T-helper 17 cell (primary cell): ENCODE data around the gene EME2. TPM values are rescaled to one million over a fixed set of nuclear protein-coding genes. Genes with fewer than 3 reads are reported as not detected.
A peak's percentile ranks its signal among the peaks of the same experiment; 100 is the strongest.

Source experiments
- ATAC-seq: fragments of 150-1000 bp; cut with Tn5 transposase; 2 replicates; pipeline ENCODE4 v1.10.0; 2021; ENCODE audit warnings: mild to moderate bottlenecking, moderate library complexity
- DNase-seq, 3 donors: peaks; one replicate each; pipeline versions ENCODE4 v3.0.0 to v3.0.0-alpha.2; 2020 to 2021
- H3K9me3 ChIP-seq: one replicate; pipeline ENCODE4 v1.7.0; 2013; ENCODE audit warnings: low read length, mild to moderate bottlenecking; ENCODE audit not compliant: control insufficient read depth, poor library complexity, severe bottlenecking
- H3K27ac Mint-ChIP-seq: one replicate; pipeline ENCODE4 v1.8.0; 2022; ENCODE audit warnings: mild to moderate bottlenecking, moderate library complexity, mixed read lengths
- H3K27me3 Mint-ChIP-seq: one replicate; pipeline ENCODE4 v1.8.0; 2022; ENCODE audit warnings: mixed read lengths
- H3K36me3 Mint-ChIP-seq: one replicate; pipeline ENCODE4 v1.8.0; 2022; ENCODE audit warnings: low read depth, mixed read lengths
- H3K4me1 Mint-ChIP-seq: one replicate; pipeline ENCODE4 v1.8.0; 2022; ENCODE audit warnings: mild to moderate bottlenecking, mixed read lengths
- H3K4me3 Mint-ChIP-seq: one replicate; pipeline ENCODE4 v1.8.0; 2022; ENCODE audit warnings: mild to moderate bottlenecking, moderate library complexity, mixed read lengths
- total RNA-seq, 4 donors: library from RNA in 2 of 4; stranded (reverse) in 2 of 4; gene quantifications; one replicate each; pipeline ENCODE4 v1.2.3 and lab custom pipeline; 2022 to 2026

The EME2 gene
- total RNA-seq, 2 donors from 2014 or later = 30.6 to 30.8 TPM

GRCh38 chr16:1781254-1781653 is 8.6 kb downstream of the EME2 start:
- ATAC-seq (no peak), DNase-seq (no peak)
- Mint-ChIP-seq H3K27me3 (no peaks in the 10 kb centered on the region), H3K36me3 (peaks cover 3% of the 10 kb centered on the region), H3K27ac (peak overlapping the region; percentile 78), H3K4me1 (peaks cover 12% of the 10 kb centered on the region), H3K4me3 (peak overlapping the region; percentile 92)
- no peaks in the 10 kb centered on the region for H3K9me3 ChIP-seq

- Mint-ChIP-seq H3K4me3 (peak overlapping the region; percentile 92), H3K36me3 (peaks cover 3% of the 10 kb centered on the region), H3K27me3 (no peaks in the 10 kb centered on the region), H3K27ac (peak overlapping the region; percentile 78), H3K4me1 (peaks cover 12% of the 10 kb centered on the region)
- peak in 1 of 3 donors; percentile 25 for DNase-seq
- ATAC-seq = peak; percentile 10
- no peaks in the 10 kb centered on the region for H3K9me3 ChIP-seq
Observed at GRCh38 chr16:1781758-1782407, 9.3 kb downstream of the EME2 start.

- no peaks in the 10 kb centered on the region for H3K9me3 ChIP-seq
- ATAC-seq (peak; percentile 89), DNase-seq (peak; percentile 91 to 97 (median 94))
- H3K4me1 Mint-ChIP-seq = peaks cover 12% of the 10 kb centered on the region
- peak within 1 kb of the TSS; percentile 78 for H3K27ac Mint-ChIP-seq
- peak within 1 kb of the TSS; percentile 92 for H3K4me3 Mint-ChIP-seq
- H3K36me3 Mint-ChIP-seq = peaks cover 3% of the 10 kb centered on the region
- no peaks in the 10 kb centered on the region for H3K27me3 Mint-ChIP-seq
Observed at GRCh38 chr16:1782408-1783264, 10.0 kb downstream of the EME2 start, which contains the start of the genes NUBP2 and SPSB3. NUBP2 (plus strand) TSS chr16:1782960; CDS start chr16:1783021, 61 bp downstream. SPSB3 (minus strand) TSS chr16:1782571; CDS start chr16:1781483, 1,088 bp downstream.

- no peaks in the 10 kb centered on the region for H3K27me3 Mint-ChIP-seq
- H3K9me3 ChIP-seq = no peaks in the 10 kb centered on the region
- peak in 1 of 3 donors; percentile 5 for DNase-seq
- H3K4me1 Mint-ChIP-seq = peaks cover 14% of the 10 kb centered on the region
- ATAC-seq = no peak
- H3K4me3 Mint-ChIP-seq = peak overlapping the region; percentile 60
- H3K27ac Mint-ChIP-seq = peak overlapping the region; percentile 16
- H3K36me3 Mint-ChIP-seq = peaks cover 2% of the 10 kb centered on the region
Observed at GRCh38 chr16:1784977-1785845, 12.6 kb downstream of the EME2 start.

GRCh38 chr16:1785846-1786170 is 13.2 kb downstream of the EME2 start:
- Mint-ChIP-seq H3K36me3 (peaks cover 2% of the 10 kb centered on the region), H3K27ac (peak overlapping the region; percentile 16), H3K4me1 (peaks cover 14% of the 10 kb centered on the region), H3K27me3 (no peaks in the 10 kb centered on the region), H3K4me3 (no peak overlapping the region)
- no peak for ATAC-seq
- no peaks in the 10 kb centered on the region for H3K9me3 ChIP-seq
- no peak for DNase-seq

GRCh38 chr16:1786242-1787055 is 13.8 kb downstream of the EME2 start:
- DNase-seq = peak in 1 of 3 donors; percentile 3
- Mint-ChIP-seq H3K4me1 (peaks cover 10% of the 10 kb centered on the region), H3K36me3 (peaks cover 2% of the 10 kb centered on the region)

GRCh38 chr16:1787056-1787321 is 14.4 kb downstream of the EME2 start:
- no peak for ATAC-seq
- Mint-ChIP-seq H3K4me1 (peaks cover 5% of the 10 kb centered on the region), H3K4me3 (no peak overlapping the region), H3K36me3 (peaks cover 2% of the 10 kb centered on the region), H3K27me3 (no peaks in the 10 kb centered on the region), H3K27ac (no peak overlapping the region)
- DNase-seq = peak in 1 of 3 donors; percentile 3
- H3K9me3 ChIP-seq = no peaks in the 10 kb centered on the region

More at GRCh38 chr16:1786242-1787055, 13.8 kb downstream of the EME2 start:
- no peak for ATAC-seq
- H3K4me3 Mint-ChIP-seq = no peak overlapping the region
- no peaks in the 10 kb centered on the region for H3K9me3 ChIP-seq
- no peaks in the 10 kb centered on the region for H3K27me3 Mint-ChIP-seq
- no peak overlapping the region for H3K27ac Mint-ChIP-seq

- Mint-ChIP-seq H3K36me3 (peaks cover 2% of the 10 kb centered on the region), H3K27me3 (no peaks in the 10 kb centered on the region), H3K4me3 (no peak overlapping the region), H3K27ac (no peak overlapping the region), H3K4me1 (peaks cover 5% of the 10 kb centered on the region)
- ATAC-seq (no peak), DNase-seq (peak; percentile 3 to 11 (median 7))
- no peaks in the 10 kb centered on the region for H3K9me3 ChIP-seq
Observed at GRCh38 chr16:1787322-1788094, 14.9 kb downstream of the EME2 start.

GRCh38 chr16:1788095-1788707 is 15.6 kb downstream of the EME2 start:
- H3K36me3 Mint-ChIP-seq = peaks cover 2% of the 10 kb centered on the region
- no peaks in the 10 kb centered on the region for H3K9me3 ChIP-seq
- peaks cover 5% of the 10 kb centered on the region for H3K4me1 Mint-ChIP-seq
- peak in 1 of 3 donors; percentile 3 for DNase-seq
- H3K27me3 Mint-ChIP-seq = no peaks in the 10 kb centered on the region
- no peak overlapping the region for H3K4me3 Mint-ChIP-seq
- no peak overlapping the region for H3K27ac Mint-ChIP-seq
- ATAC-seq = no peak

GRCh38 chr16:1788708-1789100 is 16.1 kb downstream of the EME2 start:
- H3K4me3 Mint-ChIP-seq = no peak overlapping the region
- peak in 1 of 3 donors; percentile 4 for DNase-seq
- H3K9me3 ChIP-seq = no peaks in the 10 kb centered on the region
- H3K27ac Mint-ChIP-seq = no peak overlapping the region
- no peaks in the 10 kb centered on the region for H3K27me3 Mint-ChIP-seq
- H3K4me1 Mint-ChIP-seq = peaks cover 2% of the 10 kb centered on the region
- peaks cover 2% of the 10 kb centered on the region for H3K36me3 Mint-ChIP-seq
- no peak for ATAC-seq

GRCh38 chr16:1789643-1790045 is 17.0 kb downstream of the EME2 start:
- H3K4me3 Mint-ChIP-seq = no peak overlapping the region
- H3K9me3 ChIP-seq = no peaks in the 10 kb centered on the region
- DNase-seq (no peak), ATAC-seq (no peak)
- peaks cover 2% of the 10 kb centered on the region for H3K36me3 Mint-ChIP-seq
- peaks cover 2% of the 10 kb centered on the region for H3K4me1 Mint-ChIP-seq
- H3K27me3 Mint-ChIP-seq = no peaks in the 10 kb centered on the region
- no peak overlapping the region for H3K27ac Mint-ChIP-seq

GRCh38 chr16:1790261-1790610 is 17.6 kb downstream of the EME2 start:
- no peak overlapping the region for H3K4me3 Mint-ChIP-seq
- no peak overlapping the region for H3K27ac Mint-ChIP-seq
- ATAC-seq (no peak), DNase-seq (no peak)
- peaks cover 2% of the 10 kb centered on the region for H3K4me1 Mint-ChIP-seq
- peaks cover 2% of the 10 kb centered on the region for H3K36me3 Mint-ChIP-seq
- H3K27me3 Mint-ChIP-seq = no peaks in the 10 kb centered on the region
- H3K9me3 ChIP-seq = no peaks in the 10 kb centered on the region
